Glutamatergic neuron (in vitro differentiated cells): Measurements from ENCODE around the gene CFAP57. TPM values are rescaled to one million over a fixed set of nuclear protein-coding genes. Genes with fewer than 3 reads are reported as not detected.

ENCODE experiments used
- DNase-seq: peaks from one replicate; pipeline ENCODE4 v3.0.0; 2022
- H3K27ac Mint-ChIP-seq: one replicate; pipeline ENCODE4 v1.8.0; 2020; ENCODE audit warnings: mild to moderate bottlenecking, mixed read lengths, inconsistent platforms; ENCODE audit not compliant: unreplicated experiment
- H3K27me3 Mint-ChIP-seq: one replicate; pipeline ENCODE4 v1.8.0; 2020; ENCODE audit warnings: mild to moderate bottlenecking, moderate library complexity, mixed read lengths, inconsistent platforms; ENCODE audit not compliant: unreplicated experiment
- H3K36me3 Mint-ChIP-seq: one replicate; pipeline ENCODE4 v1.8.0; 2020; ENCODE audit warnings: mild to moderate bottlenecking, mixed read lengths, inconsistent platforms; ENCODE audit not compliant: unreplicated experiment
- H3K4me1 Mint-ChIP-seq: one replicate; pipeline ENCODE4 v1.8.0; 2020; ENCODE audit warnings: mild to moderate bottlenecking, low read depth, mixed read lengths, inconsistent platforms; ENCODE audit not compliant: unreplicated experiment
- H3K4me3 Mint-ChIP-seq: one replicate; pipeline ENCODE4 v1.8.0; 2020; ENCODE audit warnings: mild to moderate bottlenecking, mixed read lengths, inconsistent platforms; ENCODE audit not compliant: unreplicated experiment
- H3K9me3 Mint-ChIP-seq: one replicate; pipeline ENCODE4 v1.8.0; 2020; ENCODE audit warnings: mild to moderate bottlenecking, moderate library complexity, mixed read lengths, inconsistent platforms; ENCODE audit not compliant: unreplicated experiment
- long read RNA-seq: library from polyadenylated mRNA; unstranded; transcript quantifications from one replicate; pipeline ENCODE4 v2.0.0, GENCODE V29; 2020; ENCODE audit not compliant: unreplicated experiment
- total RNA-seq: library from RNA; stranded (reverse); fragmentation: NEBNext Ultra II Directional; extraction: Animal tissue kit (Norgen Biotek cat#: 25700); gene quantifications from one replicate; pipeline ENCODE4 v1.2.1, GENCODE V29; 2021; ENCODE audit not compliant: unreplicated experiment
- TF ChIP-seq, protein P1 (sequence below): fragments of 200-600 bp; sonication (generic); IDR thresholded peaks from one replicate; pipeline ENCODE4 v1.5.0; 2021; ENCODE audit not compliant: partially characterized antibody, unreplicated experiment

Gene CFAP57
- total RNA-seq: 5.0 TPM
- long read RNA-seq, partial matches to known transcripts: 2 of 5 reads
- long read RNA-seq, other reads (novel, unspliced or antisense): 3 of 5 reads

- Mint-ChIP-seq H3K27me3 (peaks cover 4% of the 10 kb centered on the region), H3K9me3 (no peaks in the 10 kb centered on the region), H3K36me3 (peaks cover 8% of the 10 kb centered on the region), H3K4me3 (peak within 1 kb of the TSS; percentile 94), H3K27ac (no peak within 1 kb of the TSS), H3K4me1 (peaks cover 8% of the 10 kb centered on the region)
- TF ChIP-seq, protein P1, sequence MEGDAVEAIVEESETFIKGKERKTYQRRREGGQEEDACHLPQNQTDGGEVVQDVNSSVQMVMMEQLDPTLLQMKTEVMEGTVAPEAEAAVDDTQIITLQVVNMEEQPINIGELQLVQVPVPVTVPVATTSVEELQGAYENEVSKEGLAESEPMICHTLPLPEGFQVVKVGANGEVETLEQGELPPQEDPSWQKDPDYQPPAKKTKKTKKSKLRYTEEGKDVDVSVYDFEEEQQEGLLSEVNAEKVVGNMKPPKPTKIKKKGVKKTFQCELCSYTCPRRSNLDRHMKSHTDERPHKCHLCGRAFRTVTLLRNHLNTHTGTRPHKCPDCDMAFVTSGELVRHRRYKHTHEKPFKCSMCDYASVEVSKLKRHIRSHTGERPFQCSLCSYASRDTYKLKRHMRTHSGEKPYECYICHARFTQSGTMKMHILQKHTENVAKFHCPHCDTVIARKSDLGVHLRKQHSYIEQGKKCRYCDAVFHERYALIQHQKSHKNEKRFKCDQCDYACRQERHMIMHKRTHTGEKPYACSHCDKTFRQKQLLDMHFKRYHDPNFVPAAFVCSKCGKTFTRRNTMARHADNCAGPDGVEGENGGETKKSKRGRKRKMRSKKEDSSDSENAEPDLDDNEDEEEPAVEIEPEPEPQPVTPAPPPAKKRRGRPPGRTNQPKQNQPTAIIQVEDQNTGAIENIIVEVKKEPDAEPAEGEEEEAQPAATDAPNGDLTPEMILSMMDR: no peak
- DNase-seq: peak; percentile 85
Observed at GRCh38 chr1:43171876-43172526, at the start of gene CFAP57, which contains the start of gene EBNA1BP2. CFAP57 (plus strand) TSS chr1:43172330; CDS start chr1:43172754, 424 bp downstream. EBNA1BP2 (minus strand) TSS chr1:43172290; CDS start chr1:43172118, 172 bp downstream.

- Mint-ChIP-seq H3K36me3 (peaks cover 8% of the 10 kb centered on the region), H3K27ac (no peak overlapping the region), H3K9me3 (peaks cover 2% of the 10 kb centered on the region), H3K4me1 (no peaks in the 10 kb centered on the region), H3K4me3 (no peak overlapping the region), H3K27me3 (no peaks in the 10 kb centered on the region)
- no peak for DNase-seq
- TF ChIP-seq, protein P1: no peak
Observed at GRCh38 chr1:43123031-43123430, 49.1 kb upstream of the CFAP57 start.

DNA sequence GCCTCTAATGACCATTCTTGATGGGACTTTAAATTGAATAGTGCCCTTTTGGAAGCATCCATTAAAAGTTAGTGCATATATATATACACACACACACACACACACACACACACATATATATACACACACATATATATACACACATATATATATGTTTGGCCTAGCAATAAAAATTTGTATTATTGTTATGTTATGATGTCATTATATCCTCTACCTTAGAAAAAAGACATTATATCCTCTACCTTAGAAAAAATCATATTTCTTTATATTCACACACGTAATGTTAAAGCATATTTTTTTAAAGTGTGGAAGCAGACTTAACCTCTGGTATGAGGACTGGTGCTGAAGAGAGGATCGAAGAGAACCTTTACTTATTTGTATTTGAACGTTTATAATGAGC, 43.3 kb upstream of the CFAP57 start:
- no peak overlapping the region for H3K4me3 Mint-ChIP-seq
- peaks cover 3% of the 10 kb centered on the region for H3K9me3 Mint-ChIP-seq
- H3K4me1 Mint-ChIP-seq: peaks cover 2% of the 10 kb centered on the region
- H3K36me3 Mint-ChIP-seq: peaks cover 3% of the 10 kb centered on the region
- DNase-seq: no peak
- peaks cover 2% of the 10 kb centered on the region for H3K27me3 Mint-ChIP-seq
- TF ChIP-seq, protein P1: no peak
- H3K27ac Mint-ChIP-seq: no peak overlapping the region

GRCh38 chr1:43129426-43129825, 42.7 kb upstream of the CFAP57 start:
- no peak overlapping the region for H3K27ac Mint-ChIP-seq
- TF ChIP-seq, protein P1: no peak
- peaks cover 2% of the 10 kb centered on the region for H3K27me3 Mint-ChIP-seq
- peaks cover 3% of the 10 kb centered on the region for H3K9me3 Mint-ChIP-seq
- peaks cover 2% of the 10 kb centered on the region for H3K4me1 Mint-ChIP-seq
- peaks cover 3% of the 10 kb centered on the region for H3K36me3 Mint-ChIP-seq
- no peak for DNase-seq
- no peak overlapping the region for H3K4me3 Mint-ChIP-seq

- Mint-ChIP-seq H3K9me3 (peaks cover 3% of the 10 kb centered on the region), H3K4me1 (peaks cover 2% of the 10 kb centered on the region), H3K4me3 (no peak overlapping the region), H3K27me3 (peaks cover 2% of the 10 kb centered on the region), H3K36me3 (no peaks in the 10 kb centered on the region), H3K27ac (no peak overlapping the region)
- no peak for DNase-seq
- TF ChIP-seq, protein P1: no peak
Observed at GRCh38 chr1:43134068-43134467, 38.1 kb upstream of the CFAP57 start.
